Heart right ventricle (tissue), 16 donors: ENCODE results near the gene SLC39A5. TPM values are rescaled to one million over a fixed set of nuclear protein-coding genes. Genes with fewer than 3 reads are reported as not detected.

ENCODE experiments used
- ATAC-seq, 8 donors: fragments of 200-7000 bp; cut with Tn5 transposase; one replicate each; pipeline ENCODE4 v1.9.1; 2020; ENCODE audit warnings: mild to moderate bottlenecking in 8 of 8, moderate library complexity in 8 of 8, moderate number of reproducible peaks in 1 of 8
- DNase-seq, 2 donors: peaks; one replicate each; pipeline ENCODE4 v3.0.0-alpha.2; 2020
- H3K27ac ChIP-seq, 10 donors: fragments of 200-600 bp; sonication (generic) in 2 of 10; one replicate each; pipeline versions ENCODE4 v1.5.0 to v1.8.0; 2020 to 2022; ENCODE audit warnings: mild to moderate bottlenecking in 3 of 10
- H3K27me3 ChIP-seq, 7 donors: fragments of 200-600 bp; one replicate each; pipeline ENCODE4 v1.8.0; 2021 to 2022; ENCODE audit warnings: mild to moderate bottlenecking in 2 of 7
- H3K36me3 ChIP-seq, 9 donors: fragments of 200-600 bp; sonication (generic) in 1 of 9; one replicate each; pipeline versions ENCODE4 v1.5.0 to v1.8.0; 2020 to 2022; ENCODE audit warnings: mild to moderate bottlenecking in 2 of 9
- H3K4me1 ChIP-seq, 9 donors: fragments of 200-600 bp; sonication (generic) in 1 of 9; one replicate each; pipeline versions ENCODE4 v1.5.0 to v1.8.0; 2020 to 2022; ENCODE audit warnings: mild to moderate bottlenecking in 4 of 9
- H3K4me3 ChIP-seq, 10 donors: fragments of 200-600 bp; sonication (generic) in 2 of 10; one replicate each; pipeline versions ENCODE4 v1.5.0 to v1.8.0; 2020 to 2022; ENCODE audit warnings: mild to moderate bottlenecking in 7 of 10, moderate library complexity in 2 of 10
- H3K9me3 ChIP-seq, 11 donors: fragments of 200-600 bp in 10 of 11; sonication (generic) in 2 of 11; one replicate each; pipeline versions ENCODE4 v1.5.0 to v1.8.0; 2013 to 2022; ENCODE audit warnings: mild to moderate bottlenecking in 2 of 11, control low read depth in 1 of 11, moderate library complexity in 1 of 11
- WGBS, 2 donors: extraction: QIAGEN DNeasy Blood & Tissue Kit; methylation state at CpG; one replicate each; pipeline ENCODE4 v1.1.7; 2013; ENCODE audit warnings: inconsistent platforms in 1 of 2; 5-methylcytosine and 5-hydroxymethylcytosine counted together
- intact Hi-C, 10 donors: fragments of 100-400 bp; cut with DNase I; formaldehyde crosslinking; loops; one replicate each; pipeline versions ENCODE4 v1.11.1 to v1.14.2; 2022
- polyA plus RNA-seq, 2 donors: library from polyadenylated mRNA; stranded (reverse); fragments of 200-250 nt; gene quantifications; one replicate each; pipeline ENCODE4 v1.2.3, GENCODE V29; 2013
- total RNA-seq, 10 donors: library from RNA; stranded (reverse); fragmentation: NEBNext Ultra II Directional in 3 of 10; extraction: Animal tissue kit (Norgen Biotek cat#: 25700) in 3 of 10; gene quantifications; one replicate each; pipeline versions ENCODE4 v1.2.1 to v1.2.4, GENCODE V29; 2021 to 2023
- TF ChIP-seq, protein P1 (sequence below), 9 donors: fragments of 200-600 bp; sonication (generic) in 2 of 9; IDR thresholded peaks; one replicate each; pipeline versions ENCODE4 v1.5.0 to v1.8.0; 2021 to 2022; ENCODE audit warnings: antibody characterized with exemption in 9 of 9, mild to moderate bottlenecking in 5 of 9, moderate library complexity in 1 of 9
- donor health status: Arrhythmogenic right ventricular cardiomyopathy.
- donor health status: ischemic (EF 13 %, LVEDD 7.1; RV severe dilation, severe dysfunction).
- donor health status: healthy with polysubstance abuse.
- donor health status: DM: no; HTN: yes; CAD: no.
- donor health status: DM: no; HTN: no; CAD: no.
- donor health status: ischemic (EF 25% LVEDD 6.9; RV normal size, moderate dysfunction).
- donor health status: ischemic (EF 25% LVEDD 5.7; RV mildly dilated, moderate dysfunction).
- donor health status: healthy.
- donor health status: DM: yes; HTN: yes; CAD: no.
- donor health status: Ischemic cardiomyopathy.
- donor health status: ischemic (EF 35%, LVEDD 5.7; RV mildly dilated, moderate dysfunction).
- donor health status: nonischemic (EF 11% LVEDD 7.7; RV severe dilation, severe dysfunction).
- donor health status: DM: yes; HTN: yes; CAD: no.
- donor health status: PGD.
- donor health status: ischemic (EF 29% LVEDD 5.4; RV normal size, mild dysfunction).
- donor health status: nonischemic (EF 23%, LVEDD 6.1; RV moderate dilation, normal function).

The SLC39A5 gene
- total and polyA plus RNA-seq, 12 donors = 0.20 to 0.59 TPM; not detected in 10

DNA sequence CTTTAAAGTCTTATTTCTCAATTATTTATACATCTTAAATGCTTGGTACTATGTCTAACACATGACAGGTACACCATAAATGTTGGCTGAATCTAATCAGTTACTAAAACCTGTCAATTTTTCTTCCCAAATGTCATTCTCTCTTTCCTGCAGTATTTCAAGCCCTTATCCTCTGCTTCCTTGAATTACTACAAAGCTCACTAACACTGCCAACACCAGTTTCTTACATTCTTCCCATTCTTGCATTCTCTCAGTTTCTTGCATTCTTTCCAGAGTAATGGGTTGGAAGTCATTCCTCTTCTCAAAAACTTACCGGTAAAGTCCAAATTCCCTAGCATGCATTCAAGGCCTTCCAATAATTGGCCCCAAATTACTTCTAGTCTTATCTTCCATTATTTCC lies 31.0 kb upstream of the SLC39A5 start:
- no peaks in the 10 kb centered on the region for H3K9me3 ChIP-seq
- intact Hi-C loops = loop anchor here in 1 of 10 donors (10.0 kb wide), 1 partner anchor 266 kb away; the partner anchor contains the start of gene SPRYD4
- TF ChIP-seq, protein P1, sequence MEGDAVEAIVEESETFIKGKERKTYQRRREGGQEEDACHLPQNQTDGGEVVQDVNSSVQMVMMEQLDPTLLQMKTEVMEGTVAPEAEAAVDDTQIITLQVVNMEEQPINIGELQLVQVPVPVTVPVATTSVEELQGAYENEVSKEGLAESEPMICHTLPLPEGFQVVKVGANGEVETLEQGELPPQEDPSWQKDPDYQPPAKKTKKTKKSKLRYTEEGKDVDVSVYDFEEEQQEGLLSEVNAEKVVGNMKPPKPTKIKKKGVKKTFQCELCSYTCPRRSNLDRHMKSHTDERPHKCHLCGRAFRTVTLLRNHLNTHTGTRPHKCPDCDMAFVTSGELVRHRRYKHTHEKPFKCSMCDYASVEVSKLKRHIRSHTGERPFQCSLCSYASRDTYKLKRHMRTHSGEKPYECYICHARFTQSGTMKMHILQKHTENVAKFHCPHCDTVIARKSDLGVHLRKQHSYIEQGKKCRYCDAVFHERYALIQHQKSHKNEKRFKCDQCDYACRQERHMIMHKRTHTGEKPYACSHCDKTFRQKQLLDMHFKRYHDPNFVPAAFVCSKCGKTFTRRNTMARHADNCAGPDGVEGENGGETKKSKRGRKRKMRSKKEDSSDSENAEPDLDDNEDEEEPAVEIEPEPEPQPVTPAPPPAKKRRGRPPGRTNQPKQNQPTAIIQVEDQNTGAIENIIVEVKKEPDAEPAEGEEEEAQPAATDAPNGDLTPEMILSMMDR (IDR thresholded peaks at IDR 0.05) = no peak
- no peak overlapping the region for H3K4me3 ChIP-seq
- H3K36me3 ChIP-seq = peaks cover 0 to under 1% (median 0%) of the 10 kb centered on the region in 9 donors
- H3K27ac ChIP-seq = no peak overlapping the region
- 72 to 81% methylated on average over 1 of the region's 1 CpG for WGBS, 2 donors
- peaks cover 0 to 5% (median 0%) of the 10 kb centered on the region in 9 donors for H3K4me1 ChIP-seq
- ATAC-seq = no peak
- no peak for DNase-seq
- no peaks in the 10 kb centered on the region for H3K27me3 ChIP-seq

DNA sequence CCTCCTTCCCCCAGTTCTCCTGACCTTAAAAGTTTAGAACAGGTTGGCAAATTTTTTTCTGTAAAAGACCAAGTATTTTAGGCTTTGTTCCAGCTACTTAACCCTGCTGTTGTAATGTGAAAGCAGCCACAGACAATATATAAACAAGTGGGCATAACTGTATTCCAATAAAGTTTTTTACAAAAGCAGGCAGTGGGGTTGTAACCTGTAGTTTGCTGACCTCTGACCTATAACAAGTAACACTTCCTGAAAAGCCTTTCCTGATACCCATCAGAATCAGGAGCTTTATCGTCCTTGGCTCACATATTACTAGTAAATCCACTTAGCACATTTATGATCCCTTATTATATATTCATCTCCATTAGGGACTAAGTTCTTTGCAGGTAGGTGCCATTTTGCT lies 27.5 kb upstream of the SLC39A5 start:
- DNase-seq (no peak), ATAC-seq (no peak)
- no peak overlapping the region for H3K4me3 ChIP-seq
- peaks cover 0 to 34% (median 17%) of the 10 kb centered on the region in 9 donors for H3K36me3 ChIP-seq
- TF ChIP-seq, protein P1 (IDR thresholded peaks at IDR 0.05) = no peak
- H3K27ac ChIP-seq = no peak overlapping the region
- no peaks in the 10 kb centered on the region for H3K9me3 ChIP-seq
- H3K4me1 ChIP-seq = peaks cover 0 to 22% (median 3%) of the 10 kb centered on the region in 9 donors
- intact Hi-C loops = loop anchor here in 2 of 10 donors (10.0 kb wide), 1 partner anchor 262 kb away; the partner anchor contains the start of gene SPRYD4 (in 2 of the 2)
- WGBS, 2 donors = 53 to 55% methylated on average over 1 of the region's 1 CpG
- no peaks in the 10 kb centered on the region for H3K27me3 ChIP-seq

DNA sequence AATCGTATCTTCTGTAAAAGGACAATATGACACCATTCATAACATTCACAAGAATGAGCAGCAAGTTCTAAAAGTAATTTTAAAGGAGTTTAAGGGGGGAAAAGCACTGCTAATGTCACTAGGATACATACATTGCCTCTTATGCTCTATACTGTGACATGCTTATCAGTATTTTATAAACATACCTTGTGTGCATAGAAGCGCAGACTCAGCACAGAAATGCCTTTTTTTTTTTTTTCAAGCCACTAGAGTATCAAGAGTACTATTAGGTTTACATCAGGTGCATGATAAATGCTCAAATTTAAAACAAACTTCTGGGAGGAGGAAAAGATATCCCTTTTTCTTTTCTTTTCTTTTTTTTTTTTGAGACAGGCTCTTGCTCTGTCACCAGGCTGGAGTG lies 27.0 kb upstream of the SLC39A5 start:
- Histone ChIP-seq H3K27me3 (no peaks in the 10 kb centered on the region), H3K4me1 (peaks cover 0 to 22% (median 3%) of the 10 kb centered on the region in 9 donors), H3K36me3 (peaks cover 0 to 39% (median 22%) of the 10 kb centered on the region in 9 donors), H3K27ac (no peak overlapping the region), H3K9me3 (no peaks in the 10 kb centered on the region), H3K4me3 (no peak overlapping the region)
- intact Hi-C loops = loop anchor here in 2 of 10 donors (10.0 kb wide), 1 partner anchor 262 kb away; the partner anchor contains the start of gene SPRYD4 (in 2 of the 2)
- 82 to 88% methylated on average over 2 of the region's 2 CpGs for WGBS, 2 donors
- DNase-seq (no peak), ATAC-seq (no peak)
- TF ChIP-seq, protein P1 (IDR thresholded peaks at IDR 0.05) = no peak

DNA sequence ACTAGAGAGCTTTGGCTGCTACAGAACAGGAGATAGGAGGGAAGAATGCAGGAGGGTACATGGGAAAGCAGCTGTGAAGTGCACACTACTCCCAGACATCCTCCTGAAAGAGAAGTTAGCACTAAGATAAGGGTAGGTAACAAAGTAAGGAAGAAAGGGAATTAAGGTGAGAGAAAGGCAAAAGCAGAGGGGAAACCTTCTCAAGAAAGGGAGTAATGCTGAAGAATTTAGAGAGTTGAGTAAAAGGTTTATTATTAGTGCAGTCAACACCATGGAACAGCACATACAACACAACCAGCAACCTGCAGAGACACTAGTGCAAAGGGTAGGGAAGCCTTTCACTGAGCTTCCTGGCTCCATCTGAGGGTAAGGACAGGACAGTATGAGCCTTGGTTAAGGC lies 25.6 kb upstream of the SLC39A5 start:
- Histone ChIP-seq H3K4me1 (peaks cover 0 to 22% (median 3%) of the 10 kb centered on the region in 9 donors), H3K4me3 (no peak overlapping the region), H3K36me3 (peaks cover 0 to 53% (median 26%) of the 10 kb centered on the region in 9 donors), H3K27ac (peak overlapping the region in 2 of 10 donors; percentile 33 to 42), H3K27me3 (no peaks in the 10 kb centered on the region), H3K9me3 (no peaks in the 10 kb centered on the region)
- ATAC-seq (peak in 3 of 8 donors; percentile 12 to 29 (median 24)), DNase-seq (no peak)
- TF ChIP-seq, protein P1 (IDR thresholded peaks at IDR 0.05) = no peak
- intact Hi-C loops = loop anchor here in 2 of 10 donors (10.0 kb wide), 1 partner anchor 261 kb away; the partner anchor contains the start of gene SPRYD4 (in 2 of the 2)
